Panc1 (cell line): ENCODE data around the gene AMIGO2. TPM values are rescaled to one million over a fixed set of nuclear protein-coding genes. Genes with fewer than 3 reads are reported as not detected.

Experiments
- ATAC-seq: fragments of 200-7000 bp; cut with Tn5 transposase; 2 replicates; pipeline ENCODE4 v1.9.1; 2020; ENCODE audit warnings: mild to moderate bottlenecking, moderate library complexity
- BruUV-seq: library from RNA; stranded (reverse); fragments of 400-500 nt; replicated peaks from 2 replicates; lab custom pipeline; 2021; lab: Mats Ljungman, UMichigan
- CTCF ChIA-PET: fragments of 300-600 bp; sonication (Branson Sonifier 250); formaldehyde crosslinking; loops from one replicate; lab custom pipeline; 2022; ENCODE audit warnings: antibody characterized with exemption; lab: Charles Lee
- POLR2A ChIA-PET: fragments of 300-600 bp; sonication (Branson Sonifier 250); formaldehyde crosslinking; loops from one replicate; lab custom pipeline; 2022; ENCODE audit warnings: antibody characterized with exemption; lab: Charles Lee
- DNase-seq: peaks from one replicate; pipeline ENCODE4 v3.0.0-alpha.2; 2010; ENCODE audit warnings: low read depth, low spot score
- H3K27ac ChIP-seq: 2 replicates; pipeline ENCODE4 v1.5.1; 2011; ENCODE audit warnings: mild to moderate bottlenecking, low read length, inconsistent platforms
- H3K27me3 ChIP-seq: fragments of 200-500 bp; sonication (Bioruptor generic); 2 replicates; pipeline ENCODE4 v1.6.0; 2014; ENCODE audit warnings: low read length, inconsistent platforms; ENCODE audit not compliant: control insufficient read depth, insufficient read depth
- H3K36me3 ChIP-seq: fragments of 200-500 bp; sonication (Bioruptor generic); 2 replicates; pipeline ENCODE4 v1.5.1; 2014; ENCODE audit warnings: inconsistent platforms, mild to moderate bottlenecking, low read length, moderate library complexity; ENCODE audit not compliant: control insufficient read depth, insufficient read depth
- H3K4me1 ChIP-seq: 2 replicates; pipeline ENCODE4 v1.5.1; 2011; ENCODE audit warnings: inconsistent platforms, mild to moderate bottlenecking, low read length, moderate library complexity; ENCODE audit not compliant: control insufficient read depth, insufficient read depth
- H3K4me3 ChIP-seq, 2 experiments: 2 replicates each; pipeline ENCODE4 v1.5.1; 2011 to 2012; ENCODE audit warnings: low read depth in 2 of 2, low read length in 2 of 2, mild to moderate bottlenecking in 2 of 2, inconsistent platforms in 1 of 2, moderate library complexity in 1 of 2
- H3K9me3 ChIP-seq: fragments of 200-500 bp; sonication (Bioruptor generic); 2 replicates; pipeline ENCODE4 v1.5.1; 2014; ENCODE audit warnings: low read depth, mild to moderate bottlenecking, inconsistent platforms, low read length, moderate library complexity; ENCODE audit not compliant: control insufficient read depth, insufficient read depth
- POLR2AphosphoS5 ChIP-seq: IDR thresholded peaks from 2 replicates; pipeline ENCODE4 v1.6.1; 2012; ENCODE audit warnings: mild to moderate bottlenecking, low read depth, low read length, moderate library complexity
- SIN3A ChIP-seq: IDR thresholded peaks from 2 replicates; pipeline ENCODE4 v1.6.1; 2012; ENCODE audit warnings: low read depth, mild to moderate bottlenecking, low read length, moderate library complexity, borderline replicate concordance; ENCODE audit not compliant: insufficient read depth
- TCF7L2 ChIP-seq: IDR thresholded peaks from 2 replicates; pipeline ENCODE4 v1.6.1; 2011; ENCODE audit warnings: mild to moderate bottlenecking, low read depth, low read length, inconsistent platforms
- in situ Hi-C: cut with HindIII; loops from 2 replicates; pipeline ENCODE4 v1.10.0; 2016; ENCODE audit warnings: low sequenced_read_pairs, low pct_unique_long_range_greater_than_20kb
- intact Hi-C: fragments of 100-400 bp; cut with micrococcal nuclease; formaldehyde crosslinking; loops from one replicate; pipeline ENCODE4 v1.10.0; 2022; ENCODE audit not compliant: unreplicated experiment
- total RNA-seq: library from RNA; stranded (reverse); gene quantifications from one replicate; pipeline ENCODE4 v1.2.1, GENCODE V29; 2021; ENCODE audit not compliant: unreplicated experiment
- TF ChIP-seq, protein P1 (sequence below), 2 experiments: IDR thresholded peaks; 2 replicates each; pipeline ENCODE4 v1.6.1; 2011 to 2012; ENCODE audit warnings: low read depth in 2 of 2, control low read depth in 1 of 2, low read length in 1 of 2, mild to moderate bottlenecking in 1 of 2, moderate library complexity in 1 of 2; ENCODE audit not compliant: insufficient read depth in 1 of 2
- TF ChIP-seq, protein P2 (sequence below): fragments of 450-650 bp; IDR thresholded peaks from 2 replicates; pipeline ENCODE4 v1.5.1; 2017; ENCODE audit warnings: mild to moderate bottlenecking

The AMIGO2 gene
- total RNA-seq, 1 experiment from 2014 or later = 21.8 TPM

DNA sequence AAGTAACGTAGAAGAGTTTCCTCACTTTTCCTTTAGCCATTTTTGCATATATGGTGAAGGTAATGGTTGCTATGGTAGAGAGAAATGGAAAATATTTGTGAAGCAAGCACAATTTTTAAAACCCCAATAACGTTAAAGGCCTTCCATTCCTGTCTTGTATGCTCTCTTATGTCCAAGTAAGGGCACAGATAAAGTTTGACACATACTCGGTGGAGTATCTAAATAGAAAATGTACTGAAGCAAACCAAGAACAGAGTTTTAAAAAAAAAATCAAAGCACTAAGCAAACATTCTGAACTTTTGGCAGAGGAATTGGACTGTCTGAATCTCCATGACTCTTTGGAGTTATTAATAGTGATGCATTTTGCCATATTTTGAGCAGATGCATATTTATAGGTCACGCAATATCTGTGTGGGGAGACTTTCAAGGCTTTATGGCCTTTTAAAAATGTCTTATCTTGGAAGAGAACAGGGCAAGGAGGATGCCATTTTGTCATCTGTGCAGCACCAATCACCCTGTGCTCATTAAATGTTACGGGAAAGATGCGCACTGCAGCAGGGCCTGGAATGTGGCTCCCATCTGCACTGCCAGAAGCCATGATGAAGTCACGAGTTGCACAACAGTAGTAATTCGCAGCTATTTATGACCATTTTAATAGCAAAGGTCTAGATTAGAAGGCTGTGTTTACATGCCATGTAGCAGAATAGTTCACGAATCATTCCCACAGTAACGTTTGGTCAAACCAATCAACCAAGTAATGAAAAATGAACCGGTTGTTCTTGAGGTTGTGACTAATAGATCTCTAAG is 23.3 kb upstream of the AMIGO2 start:
- Histone ChIP-seq H3K27ac (no peak overlapping the region), H3K4me1 (no peaks in the 10 kb centered on the region; the same call in 1 of the 2 replicates), H3K4me3 (no peak overlapping the region), H3K36me3 (no peaks in the 10 kb centered on the region), H3K9me3 (no peaks in the 10 kb centered on the region), H3K27me3 (no peaks in the 10 kb centered on the region)
- no TSS peak for BruUV-seq
- in situ Hi-C loops (no loop called here), intact Hi-C loops (no loop called here)
- ATAC-seq = peak; percentile 71
- CTCF ChIA-PET = interaction anchor here (0.7 kb wide), 1 partner anchor 31 kb away, joined by 3 read pairs; no protein-coding TSS in a partner anchor
- DNase-seq = no peak
- POLR2A ChIA-PET = no interaction called here
- TF ChIP-seq TCF7L2 (no peak), POLR2AphosphoS5 (no peak), SIN3A (no peak)
- TF ChIP-seq, protein P1, sequence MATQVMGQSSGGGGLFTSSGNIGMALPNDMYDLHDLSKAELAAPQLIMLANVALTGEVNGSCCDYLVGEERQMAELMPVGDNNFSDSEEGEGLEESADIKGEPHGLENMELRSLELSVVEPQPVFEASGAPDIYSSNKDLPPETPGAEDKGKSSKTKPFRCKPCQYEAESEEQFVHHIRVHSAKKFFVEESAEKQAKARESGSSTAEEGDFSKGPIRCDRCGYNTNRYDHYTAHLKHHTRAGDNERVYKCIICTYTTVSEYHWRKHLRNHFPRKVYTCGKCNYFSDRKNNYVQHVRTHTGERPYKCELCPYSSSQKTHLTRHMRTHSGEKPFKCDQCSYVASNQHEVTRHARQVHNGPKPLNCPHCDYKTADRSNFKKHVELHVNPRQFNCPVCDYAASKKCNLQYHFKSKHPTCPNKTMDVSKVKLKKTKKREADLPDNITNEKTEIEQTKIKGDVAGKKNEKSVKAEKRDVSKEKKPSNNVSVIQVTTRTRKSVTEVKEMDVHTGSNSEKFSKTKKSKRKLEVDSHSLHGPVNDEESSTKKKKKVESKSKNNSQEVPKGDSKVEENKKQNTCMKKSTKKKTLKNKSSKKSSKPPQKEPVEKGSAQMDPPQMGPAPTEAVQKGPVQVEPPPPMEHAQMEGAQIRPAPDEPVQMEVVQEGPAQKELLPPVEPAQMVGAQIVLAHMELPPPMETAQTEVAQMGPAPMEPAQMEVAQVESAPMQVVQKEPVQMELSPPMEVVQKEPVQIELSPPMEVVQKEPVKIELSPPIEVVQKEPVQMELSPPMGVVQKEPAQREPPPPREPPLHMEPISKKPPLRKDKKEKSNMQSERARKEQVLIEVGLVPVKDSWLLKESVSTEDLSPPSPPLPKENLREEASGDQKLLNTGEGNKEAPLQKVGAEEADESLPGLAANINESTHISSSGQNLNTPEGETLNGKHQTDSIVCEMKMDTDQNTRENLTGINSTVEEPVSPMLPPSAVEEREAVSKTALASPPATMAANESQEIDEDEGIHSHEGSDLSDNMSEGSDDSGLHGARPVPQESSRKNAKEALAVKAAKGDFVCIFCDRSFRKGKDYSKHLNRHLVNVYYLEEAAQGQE (IDR thresholded peaks at IDR 0.05; ENCODE audit: insufficient read depth in 1 of 2, low read depth in 2 of 2, low read length in 1 of 2) = no peak
- TF ChIP-seq, protein P2, sequence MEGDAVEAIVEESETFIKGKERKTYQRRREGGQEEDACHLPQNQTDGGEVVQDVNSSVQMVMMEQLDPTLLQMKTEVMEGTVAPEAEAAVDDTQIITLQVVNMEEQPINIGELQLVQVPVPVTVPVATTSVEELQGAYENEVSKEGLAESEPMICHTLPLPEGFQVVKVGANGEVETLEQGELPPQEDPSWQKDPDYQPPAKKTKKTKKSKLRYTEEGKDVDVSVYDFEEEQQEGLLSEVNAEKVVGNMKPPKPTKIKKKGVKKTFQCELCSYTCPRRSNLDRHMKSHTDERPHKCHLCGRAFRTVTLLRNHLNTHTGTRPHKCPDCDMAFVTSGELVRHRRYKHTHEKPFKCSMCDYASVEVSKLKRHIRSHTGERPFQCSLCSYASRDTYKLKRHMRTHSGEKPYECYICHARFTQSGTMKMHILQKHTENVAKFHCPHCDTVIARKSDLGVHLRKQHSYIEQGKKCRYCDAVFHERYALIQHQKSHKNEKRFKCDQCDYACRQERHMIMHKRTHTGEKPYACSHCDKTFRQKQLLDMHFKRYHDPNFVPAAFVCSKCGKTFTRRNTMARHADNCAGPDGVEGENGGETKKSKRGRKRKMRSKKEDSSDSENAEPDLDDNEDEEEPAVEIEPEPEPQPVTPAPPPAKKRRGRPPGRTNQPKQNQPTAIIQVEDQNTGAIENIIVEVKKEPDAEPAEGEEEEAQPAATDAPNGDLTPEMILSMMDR = no peak

DNA sequence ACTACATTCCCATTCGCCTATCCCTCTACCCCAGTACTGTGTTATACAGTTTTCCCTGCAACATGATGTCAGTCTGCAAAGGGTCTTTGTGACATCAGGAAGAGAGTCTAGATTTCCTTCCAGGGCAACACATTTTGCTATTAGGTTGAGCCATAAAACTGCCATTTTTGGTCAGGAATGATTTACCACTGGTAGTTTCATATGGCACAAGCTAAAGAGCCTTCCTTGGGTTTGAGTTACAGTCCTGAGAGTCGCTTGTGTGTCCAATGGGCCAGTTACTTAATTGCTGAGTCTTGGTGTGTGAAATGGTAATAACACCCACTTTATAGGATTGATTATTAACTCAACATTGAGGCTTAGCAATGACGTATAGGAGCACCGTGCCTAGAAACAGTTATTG is 22.6 kb upstream of the AMIGO2 start:
- ChIA-PET POLR2A (no interaction called here), CTCF (no interaction called here)
- Histone ChIP-seq H3K4me3 (no peak overlapping the region), H3K27ac (no peak overlapping the region), H3K36me3 (no peaks in the 10 kb centered on the region), H3K27me3 (no peaks in the 10 kb centered on the region), H3K9me3 (no peaks in the 10 kb centered on the region), H3K4me1 (peaks cover 4% of the 10 kb centered on the region; the same call in 1 of the 2 replicates)
- ATAC-seq = no peak
- intact Hi-C loops = no loop called here
- in situ Hi-C loops = no loop called here
- no peak for DNase-seq
- TF ChIP-seq TCF7L2 (no peak), POLR2AphosphoS5 (no peak), SIN3A (no peak)
- TF ChIP-seq, protein P1 (IDR thresholded peaks at IDR 0.05; ENCODE audit: insufficient read depth in 1 of 2, low read depth in 2 of 2, low read length in 1 of 2) = no peak
- TF ChIP-seq, protein P2 = no peak
- no TSS peak for BruUV-seq
